IPS DF 19.7 (cell line): Measurements from ENCODE around the gene INO80E.
"Not testable (repeated sequence)": the region's sequence is repeated elsewhere in the genome, so short reads cannot be mapped to it uniquely, and the experiment has no call there.

Source experiments
- DNase-seq: peaks from one replicate; pipeline ENCODE4 v3.0.0-alpha.2; 2013; ENCODE audit warnings: low read depth, low spot score

Gene INO80E

DNA sequence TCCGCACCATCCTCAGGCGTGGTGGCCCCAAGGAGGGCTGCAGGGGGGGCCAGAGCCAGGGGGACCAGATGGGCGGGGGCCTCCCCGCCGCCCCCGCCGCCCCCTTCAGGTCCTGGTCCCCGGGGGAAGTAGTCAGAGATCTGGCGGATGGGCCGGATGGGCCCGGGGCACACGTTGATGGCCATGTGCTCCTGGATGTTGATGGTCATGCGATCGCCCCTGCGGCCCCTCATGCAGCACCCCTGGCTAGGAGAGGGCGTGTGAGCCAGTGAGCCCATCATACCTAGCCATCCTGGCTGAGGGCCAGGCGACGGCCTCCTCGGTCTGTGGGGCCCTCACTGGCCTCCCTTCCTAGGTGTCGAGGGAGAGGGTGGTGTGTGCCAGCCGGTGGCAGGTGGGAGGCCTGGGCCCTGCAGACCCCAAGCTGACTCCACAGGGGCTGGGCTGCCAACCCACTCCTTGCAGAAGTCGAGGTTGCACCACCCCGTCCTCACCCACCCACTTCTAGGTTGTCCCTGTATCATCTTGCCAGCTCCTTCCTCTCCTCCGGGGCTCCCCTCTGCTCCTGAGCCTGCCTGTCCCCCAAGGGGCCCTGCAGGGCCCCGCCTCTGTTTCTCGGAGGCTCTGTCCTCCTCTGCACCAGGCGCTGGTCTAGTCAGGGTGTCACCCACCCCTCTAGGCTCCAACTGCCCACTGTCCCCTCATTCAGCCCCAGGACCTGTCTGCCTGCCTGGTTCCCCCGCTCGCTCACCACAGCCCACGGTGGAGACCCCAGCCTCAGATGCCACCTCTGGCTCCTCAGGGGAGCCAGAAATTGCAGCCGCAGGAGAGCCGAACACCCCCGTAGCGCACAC, 14.2 kb downstream of the INO80E start:
- no peak for DNase-seq

DNA sequence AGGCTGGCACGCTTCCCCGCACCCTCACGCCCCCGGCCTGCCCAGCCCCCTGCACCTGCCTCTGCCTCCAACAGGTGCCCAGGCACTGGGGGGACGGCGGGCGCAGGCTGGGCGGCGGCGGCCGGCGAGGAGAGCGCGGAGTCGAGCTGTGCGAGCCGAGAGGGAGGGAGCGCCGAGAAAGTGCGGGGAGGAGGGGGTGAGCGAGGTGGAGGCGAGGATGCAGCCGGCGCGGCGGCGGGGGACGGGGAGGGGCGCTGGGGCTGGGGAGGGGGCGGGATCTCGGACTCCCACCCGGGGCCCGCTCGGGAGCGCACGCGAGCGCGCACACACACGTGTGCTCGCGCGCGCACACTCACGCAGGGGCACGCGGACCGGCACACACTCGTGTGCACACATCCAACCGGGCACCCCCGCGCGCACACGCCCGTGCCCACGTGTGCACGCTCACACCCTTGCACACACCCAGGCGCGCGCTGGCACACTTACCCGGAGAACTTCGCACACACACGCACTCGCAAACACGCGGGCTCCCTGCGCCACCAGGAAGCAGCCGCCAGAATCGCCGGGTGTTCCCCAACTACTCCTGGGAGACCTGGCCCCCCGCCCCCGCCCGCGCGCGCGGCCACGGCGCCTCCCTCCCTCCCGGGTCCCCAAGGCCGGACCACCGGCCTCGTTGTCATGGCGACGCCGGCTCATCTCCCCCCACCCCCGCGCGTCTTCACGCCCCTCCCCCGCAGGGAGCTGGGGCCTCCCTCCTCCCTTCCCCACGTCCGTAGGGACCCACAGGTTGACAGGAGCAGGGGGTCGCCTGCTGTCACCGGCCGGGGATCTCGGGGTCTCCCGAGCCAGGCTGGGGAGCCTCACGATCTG, 15.0 kb downstream of the INO80E start, which contains the start of gene DOC2A:
TSS of gene DOC2A (minus strand) at position 184 of the 870 bp plus-strand sequence. CDS start 805 bp downstream, outside the sequence.
- no peak for DNase-seq

DNA sequence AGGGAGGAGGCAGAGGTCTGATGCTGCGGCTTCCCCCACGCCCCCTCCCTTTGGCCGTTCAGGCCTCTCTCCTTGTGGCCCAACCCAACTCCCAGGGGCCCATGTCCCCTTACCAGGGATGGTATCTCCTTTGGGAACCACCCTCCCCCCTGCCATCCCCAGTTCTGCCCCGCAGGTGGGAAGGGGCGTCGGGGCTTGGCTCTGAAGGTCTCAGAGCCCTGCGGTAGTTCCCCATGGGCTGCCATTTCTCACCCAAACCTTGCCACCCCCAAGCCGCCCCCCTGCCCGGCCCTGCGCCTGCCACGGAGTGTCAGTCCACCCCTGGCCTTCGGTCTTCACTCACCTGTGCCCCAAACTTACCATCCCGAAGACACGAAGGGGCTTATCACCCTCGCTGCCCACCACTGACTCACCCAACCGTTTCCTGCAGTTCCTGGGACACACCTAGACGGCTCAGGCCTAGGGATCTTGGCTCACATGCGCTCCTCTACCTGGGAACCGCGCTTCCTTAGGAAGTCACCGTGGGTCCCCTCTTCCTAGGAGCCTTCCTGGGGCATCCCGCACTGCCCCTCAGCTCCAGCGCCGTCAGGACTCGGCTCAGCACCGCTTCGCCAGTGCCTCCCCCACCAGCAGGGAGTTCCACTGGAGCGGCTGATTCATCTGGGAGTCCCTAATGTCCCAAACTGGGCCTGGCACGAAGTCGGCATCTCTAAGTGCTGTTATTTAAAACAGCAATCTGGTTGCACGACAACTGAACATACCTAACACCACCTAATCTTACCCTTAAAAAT, 15.9 kb downstream of the INO80E start:
- no peak for DNase-seq

DNA sequence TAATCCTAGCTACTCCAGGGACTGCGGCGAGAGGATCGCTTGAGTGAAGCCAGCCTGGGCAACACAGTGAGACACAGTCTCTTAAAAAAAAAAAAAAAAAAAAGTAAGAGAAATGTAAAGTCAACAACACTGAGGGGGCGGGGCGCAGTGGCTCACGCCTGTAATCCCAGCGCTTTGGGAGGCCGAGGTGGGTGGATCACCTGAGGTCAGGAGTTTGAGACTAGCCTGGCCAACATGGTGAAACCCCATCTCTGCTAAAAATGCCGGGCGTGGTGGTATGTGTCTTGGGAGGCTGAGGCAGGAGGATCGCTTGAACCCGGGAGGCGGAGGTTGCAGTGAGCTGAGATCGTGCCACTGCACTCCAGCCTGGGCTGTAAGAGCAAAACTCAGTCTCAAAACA, 16.6 kb downstream of the INO80E start:
- DNase-seq = not testable (repeated sequence)

DNA sequence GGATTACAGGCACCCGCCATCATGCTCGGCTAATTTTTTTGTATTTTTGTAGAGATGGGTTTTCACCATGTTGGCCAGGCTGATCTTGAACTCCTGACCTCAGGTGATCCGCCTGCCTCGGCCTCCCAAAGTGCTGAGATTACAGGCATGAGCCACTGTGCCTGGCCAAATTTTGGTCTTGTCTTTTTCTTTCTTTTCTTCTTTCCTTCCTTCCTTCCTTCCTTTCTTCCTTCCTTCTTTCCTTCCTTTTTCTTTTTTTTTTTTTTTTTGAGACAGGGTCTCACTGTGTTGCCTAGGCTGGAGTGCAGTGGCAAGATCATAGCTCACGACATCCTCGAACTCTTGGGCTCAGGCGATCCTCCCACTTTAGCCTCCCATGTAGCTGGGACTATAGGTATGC, 19.4 kb downstream of the INO80E start:
- not testable (repeated sequence) for DNase-seq

- no peak for DNase-seq
These were observed 20.7 kb downstream of the INO80E start for GRCh38 chr16:30016555-30017276.

DNA sequence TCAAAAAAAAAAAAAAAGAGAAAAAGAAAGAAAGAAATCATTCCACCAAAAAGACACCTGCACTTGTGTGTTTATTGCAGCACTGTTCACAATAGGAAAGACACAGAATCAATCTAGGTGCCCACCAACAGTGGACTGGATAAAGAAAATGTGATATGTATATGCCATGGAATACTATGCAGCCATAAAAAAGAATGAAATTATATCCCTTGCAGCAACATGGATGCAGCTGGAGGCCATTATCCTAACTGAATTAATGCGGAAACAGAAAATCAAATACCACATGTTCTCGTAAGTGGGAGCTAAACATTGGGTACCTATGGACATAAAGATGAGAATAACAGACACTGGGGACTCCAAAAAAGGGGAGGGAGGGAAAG, 21.2 kb downstream of the INO80E start:
- DNase-seq = no peak

DNA sequence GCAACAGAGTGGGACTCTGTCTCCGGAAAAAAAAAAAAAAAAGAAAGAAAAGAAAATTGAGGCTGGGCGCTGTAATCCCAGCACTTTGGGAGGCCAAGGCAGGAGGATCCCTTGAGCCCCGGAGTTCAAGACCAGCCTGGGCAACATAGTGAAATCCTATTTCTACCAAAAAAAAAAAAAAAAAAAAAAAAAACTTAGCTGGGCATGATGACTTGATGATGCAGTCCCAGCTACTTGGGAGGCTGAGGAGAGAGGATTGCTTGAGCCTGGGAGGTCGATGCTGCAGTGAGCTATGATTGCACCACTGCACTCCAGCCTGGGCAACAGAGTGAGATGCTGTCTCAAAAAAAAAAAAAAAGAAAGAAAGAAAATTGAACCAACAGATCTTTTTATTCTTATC, 21.9 kb downstream of the INO80E start:
- DNase-seq = not testable (repeated sequence)

- DNase-seq = no peak
These were observed 22.7 kb downstream of the INO80E start for GRCh38 chr16:30018731-30019158.

DNA sequence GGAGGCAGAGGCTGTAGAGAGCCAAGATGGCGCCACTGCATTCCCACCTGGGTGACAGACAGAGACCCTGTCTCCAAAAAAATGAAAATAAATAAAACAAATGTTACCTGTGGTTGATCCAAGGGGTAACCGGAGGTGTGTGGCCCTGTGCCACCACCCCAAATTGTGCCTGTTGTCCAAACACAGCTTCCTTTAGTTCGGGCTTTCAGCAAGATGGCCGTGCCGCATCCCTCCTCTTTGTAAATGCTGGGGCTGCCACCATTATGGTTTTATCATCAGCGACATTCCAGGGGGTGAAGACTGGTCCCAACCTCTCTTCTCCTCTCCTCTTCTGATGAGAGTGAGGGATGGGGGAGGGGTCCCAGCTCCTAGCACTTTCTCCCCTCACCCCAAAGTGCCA, 26.8 kb downstream of the INO80E start, which contains the start of gene C16orf92:
TSS of gene C16orf92 (plus strand) at position 312 of the 400 bp plus-strand sequence. CDS start 143 bp downstream, outside the sequence.
- DNase-seq = no peak

GRCh38 chr16:30023586-30023985, 27.5 kb downstream of the INO80E start:
- DNase-seq = no peak

DNA sequence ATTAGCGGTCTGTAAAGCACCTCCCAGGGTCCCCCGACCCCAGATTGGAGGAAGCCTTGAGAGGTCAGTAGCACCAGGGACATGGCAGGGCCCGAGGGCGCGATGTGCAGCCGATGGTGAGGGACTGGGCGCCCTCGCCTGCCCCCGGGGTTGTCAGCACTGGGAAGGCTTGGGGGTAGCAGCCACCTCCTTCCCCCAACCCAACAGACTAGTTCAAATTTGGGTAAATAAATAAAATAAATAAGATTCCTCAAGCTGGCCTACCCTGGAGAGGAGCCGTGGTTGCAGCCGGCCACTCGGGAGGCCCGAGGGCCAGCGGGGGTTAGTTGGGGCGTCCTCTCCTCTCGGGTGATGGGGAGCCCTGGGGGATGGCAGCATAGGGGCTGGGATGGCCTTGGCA, 28.4 kb downstream of the INO80E start:
- no peak for DNase-seq

GRCh38 chr16:30025156-30025555, 29.1 kb downstream of the INO80E start:
- DNase-seq = no peak

DNA sequence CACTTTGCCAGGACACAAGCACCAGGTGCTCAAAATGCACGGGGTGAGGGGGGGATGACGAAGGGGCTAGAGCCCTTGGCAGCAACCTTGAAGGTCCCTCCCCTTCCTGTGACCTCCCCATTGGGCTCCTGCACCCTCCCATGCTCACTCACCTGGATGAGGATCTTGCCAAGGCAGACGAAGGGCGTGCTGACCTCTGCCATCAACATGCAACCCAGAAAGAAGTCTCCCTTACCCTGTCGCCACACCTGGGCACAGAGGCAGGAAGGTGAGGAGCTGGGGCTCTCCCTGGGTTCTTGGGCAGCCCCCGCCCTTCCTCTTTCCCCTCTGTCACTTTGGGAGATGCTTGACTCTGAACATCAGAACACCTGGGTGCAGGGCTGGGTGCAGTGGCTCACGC, 29.5 kb downstream of the INO80E start:
- no peak for DNase-seq

GRCh38 chr16:30026449-30026848, 30.4 kb downstream of the INO80E start:
- no peak for DNase-seq

DNA sequence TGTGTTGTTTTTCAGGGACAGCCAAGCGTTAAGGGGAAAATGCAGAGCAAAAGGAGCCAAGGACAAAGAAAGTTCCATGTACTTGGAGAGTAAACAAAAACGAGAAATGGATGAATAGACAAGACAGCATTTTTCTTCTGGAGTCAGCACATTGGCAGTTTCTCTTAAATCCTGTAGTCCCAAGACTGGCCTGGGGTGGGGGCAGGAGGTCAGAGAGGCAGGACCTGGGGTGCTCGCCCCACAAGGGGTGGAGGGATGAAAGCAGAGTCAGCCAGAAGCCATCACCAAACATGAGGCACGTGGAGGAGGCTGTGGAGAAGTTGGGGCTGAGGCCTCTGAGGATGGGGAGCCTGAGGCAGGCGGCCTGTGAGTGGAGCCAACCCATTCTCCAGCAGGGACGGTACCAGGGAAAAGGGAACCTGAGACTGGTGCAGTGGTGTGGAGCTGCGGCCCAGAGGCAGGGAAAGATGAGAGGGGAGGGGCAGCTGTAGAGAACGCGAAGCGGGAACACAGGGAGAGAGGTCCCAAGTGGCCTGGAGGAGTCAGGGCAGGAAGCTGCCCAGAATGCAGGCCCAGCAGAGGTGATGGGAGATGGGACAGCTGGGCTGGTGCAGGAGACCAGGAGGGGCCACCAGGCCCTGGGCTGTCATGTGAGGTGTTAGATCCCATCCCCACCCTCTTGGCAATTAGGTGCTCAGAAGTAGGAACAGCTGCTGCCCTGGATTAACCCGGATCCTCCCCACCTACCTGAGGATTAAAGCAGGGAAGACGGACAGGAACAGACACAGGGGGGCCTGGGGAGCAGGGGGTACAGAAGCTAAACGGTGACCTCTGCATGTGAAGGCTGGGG, 31.8 kb downstream of the INO80E start:
- DNase-seq = no peak

DNA sequence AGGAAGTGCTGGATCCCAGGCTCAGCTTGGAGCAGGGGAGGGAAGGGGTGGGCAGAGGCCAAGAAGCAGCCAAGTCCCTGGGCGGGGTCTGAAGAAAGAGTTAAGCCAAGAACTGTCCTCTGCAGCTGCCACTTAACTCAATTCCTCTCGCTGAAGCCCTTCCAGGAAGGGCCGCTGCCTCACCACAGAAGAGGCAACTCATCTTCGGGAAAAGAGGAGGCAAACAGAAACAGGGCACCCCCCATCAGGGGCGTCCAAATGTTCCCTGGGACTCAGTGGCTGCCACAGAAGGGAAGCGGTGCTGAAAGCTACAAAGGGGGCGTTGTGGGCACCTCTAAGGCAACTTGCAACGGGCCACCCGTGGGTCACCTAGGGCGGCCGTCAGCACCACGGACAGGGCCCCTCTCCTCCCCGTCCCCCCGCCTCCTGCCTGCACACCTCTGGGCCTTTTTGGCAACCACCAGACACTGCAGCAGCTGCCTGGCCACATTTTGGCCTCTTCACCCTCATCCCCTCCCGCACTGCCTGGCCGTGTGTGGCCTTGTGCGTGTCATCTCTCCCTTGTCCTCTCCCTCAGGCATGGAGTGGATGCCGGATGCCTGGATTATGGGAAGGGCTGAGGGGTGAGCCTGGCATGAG, 32.5 kb downstream of the INO80E start:
- no peak for DNase-seq

DNA sequence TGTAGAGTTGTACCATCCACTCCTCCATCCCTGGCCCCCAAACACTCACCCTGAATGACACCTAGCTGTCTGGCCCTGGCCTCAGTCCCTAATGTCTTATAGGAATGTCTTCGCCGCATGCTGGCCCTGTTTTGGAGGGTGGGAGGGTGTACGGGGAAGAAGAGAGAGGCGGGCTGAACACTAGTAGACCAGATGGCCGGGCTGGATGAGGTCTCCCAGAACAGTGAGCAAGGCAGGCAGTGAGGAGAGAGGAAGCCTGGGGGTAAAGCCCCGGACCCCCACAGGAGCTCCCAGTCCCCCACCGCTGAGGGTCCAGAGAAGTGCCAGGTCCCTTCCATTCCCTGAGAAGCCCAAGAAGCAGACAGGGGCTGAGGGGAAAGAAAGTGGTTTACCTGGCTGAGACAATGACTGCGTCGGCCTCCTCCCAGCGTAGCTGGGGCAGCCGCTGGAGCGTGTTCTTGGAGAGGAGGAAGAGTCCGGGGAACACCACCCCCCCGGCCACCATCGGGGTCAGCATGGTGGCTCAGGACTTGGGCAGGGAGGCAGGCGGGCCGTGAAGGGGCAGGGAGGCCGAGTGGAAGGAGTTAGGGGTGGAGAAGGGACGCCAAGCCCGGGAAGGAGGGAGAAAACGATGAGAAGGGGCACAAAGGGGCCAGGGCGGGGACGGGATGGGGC, 34.1 kb downstream of the INO80E start:
- no peak for DNase-seq

- no peak for DNase-seq
These were observed 34.9 kb downstream of the INO80E start, which contains the start of gene TLCD3B for GRCh38 chr16:30030841-30031413. Gene TLCD3B (minus strand): TSS chr16:30031271. CDS start chr16:30030527, 744 bp downstream.
